ENCODE data around the gene ENG.
A peak's percentile ranks its signal among the peaks of the same experiment; 100 is the strongest.

The ENG gene

GRCh38 chr9:127867356-127868277 is 13.2 kb upstream of the ENG start:
- H4K20me1 ChIP-seq (ENCODE audit: insufficient read depth, low read length), result no peaks in the 10 kb centered on the region; the same call in 1 of the 2 replicates
- H3K4me3 ChIP-seq (ENCODE audit: low read depth in 1 of 2, low read length in 2 of 2), result no peak overlapping the region
- no peaks in the 10 kb centered on the region for H3K9me3 ChIP-seq (ENCODE audit: insufficient read depth, low read length, severe bottlenecking)
- H3K9ac ChIP-seq (ENCODE audit: low read depth, low read length), result no peak overlapping the region
- H3K4me2 ChIP-seq (ENCODE audit: insufficient read depth, low read length), result no peak overlapping the region
- no peak for ATAC-seq (ENCODE audit: insufficient read depth, low read depth)
- H3K79me2 ChIP-seq (ENCODE audit: insufficient read depth, low read length), result no peaks in the 10 kb centered on the region
- H3K4me1 ChIP-seq (ENCODE audit: insufficient read depth, low read length), result peaks cover 5% of the 10 kb centered on the region; the same call in 1 of the 2 replicates
- no peaks in the 10 kb centered on the region for H3K27me3 ChIP-seq (ENCODE audit: insufficient read depth, low read length, poor library complexity)
- no peak for DNase-seq
- H3K27ac ChIP-seq (ENCODE audit: low read length), result no peak overlapping the region
- no peaks in the 10 kb centered on the region for H3K36me3 ChIP-seq (ENCODE audit: insufficient read depth, low read length)
- TF ChIP-seq EZH2 (IDR thresholded peaks at IDR 0.05; ENCODE audit: borderline replicate concordance, low read depth, low read length, severe bottlenecking), result no peak
- TF ChIP-seq, protein P1, sequence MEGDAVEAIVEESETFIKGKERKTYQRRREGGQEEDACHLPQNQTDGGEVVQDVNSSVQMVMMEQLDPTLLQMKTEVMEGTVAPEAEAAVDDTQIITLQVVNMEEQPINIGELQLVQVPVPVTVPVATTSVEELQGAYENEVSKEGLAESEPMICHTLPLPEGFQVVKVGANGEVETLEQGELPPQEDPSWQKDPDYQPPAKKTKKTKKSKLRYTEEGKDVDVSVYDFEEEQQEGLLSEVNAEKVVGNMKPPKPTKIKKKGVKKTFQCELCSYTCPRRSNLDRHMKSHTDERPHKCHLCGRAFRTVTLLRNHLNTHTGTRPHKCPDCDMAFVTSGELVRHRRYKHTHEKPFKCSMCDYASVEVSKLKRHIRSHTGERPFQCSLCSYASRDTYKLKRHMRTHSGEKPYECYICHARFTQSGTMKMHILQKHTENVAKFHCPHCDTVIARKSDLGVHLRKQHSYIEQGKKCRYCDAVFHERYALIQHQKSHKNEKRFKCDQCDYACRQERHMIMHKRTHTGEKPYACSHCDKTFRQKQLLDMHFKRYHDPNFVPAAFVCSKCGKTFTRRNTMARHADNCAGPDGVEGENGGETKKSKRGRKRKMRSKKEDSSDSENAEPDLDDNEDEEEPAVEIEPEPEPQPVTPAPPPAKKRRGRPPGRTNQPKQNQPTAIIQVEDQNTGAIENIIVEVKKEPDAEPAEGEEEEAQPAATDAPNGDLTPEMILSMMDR (IDR thresholded peaks at IDR 0.05; ENCODE audit: borderline replicate concordance, extremely low read depth, low read length, poor library complexity, severe bottlenecking), result no peak
- no peak overlapping the region for H2AFZ ChIP-seq (ENCODE audit: low read depth, low read length)

DNA sequence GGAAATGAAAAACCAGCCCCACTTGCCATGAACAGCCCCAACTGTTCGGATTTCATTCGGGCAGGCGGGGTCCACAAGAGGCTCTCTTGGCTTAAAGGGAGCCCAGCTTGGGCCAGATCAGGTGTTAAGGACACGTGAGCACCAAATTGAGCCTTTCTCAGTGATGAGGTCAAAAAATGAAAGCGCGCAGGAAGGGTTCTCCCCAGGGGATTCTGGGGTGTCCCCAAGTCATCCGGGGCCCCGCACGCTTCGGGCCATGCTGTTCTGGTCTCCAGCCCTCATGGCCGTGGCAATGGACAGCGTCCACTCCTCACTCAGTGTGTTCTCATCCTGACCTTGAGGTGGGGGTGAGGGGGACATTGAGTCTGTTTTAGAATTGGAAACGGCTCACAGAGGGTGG is 12.1 kb upstream of the ENG start:
- Histone ChIP-seq H2AFZ (ENCODE audit: low read depth, low read length) (no peak overlapping the region), H3K27ac (ENCODE audit: low read length) (no peak overlapping the region), H3K27me3 (ENCODE audit: insufficient read depth, low read length, poor library complexity) (no peaks in the 10 kb centered on the region), H3K9ac (ENCODE audit: low read depth, low read length) (no peak overlapping the region), H3K4me1 (ENCODE audit: insufficient read depth, low read length) (peaks cover 14% of the 10 kb centered on the region), H3K4me2 (ENCODE audit: insufficient read depth, low read length) (no peak overlapping the region), H3K9me3 (ENCODE audit: insufficient read depth, low read length, severe bottlenecking) (no peaks in the 10 kb centered on the region), H3K79me2 (ENCODE audit: insufficient read depth, low read length) (no peaks in the 10 kb centered on the region), H4K20me1 (ENCODE audit: insufficient read depth, low read length) (no peaks in the 10 kb centered on the region; the same call in 1 of the 2 replicates), H3K4me3 (ENCODE audit: low read depth in 1 of 2, low read length in 2 of 2) (no peak overlapping the region), H3K36me3 (ENCODE audit: insufficient read depth, low read length) (no peaks in the 10 kb centered on the region)
- TF ChIP-seq, protein P1 (IDR thresholded peaks at IDR 0.05; ENCODE audit: borderline replicate concordance, extremely low read depth, low read length, poor library complexity, severe bottlenecking), result no peak
- TF ChIP-seq EZH2 (IDR thresholded peaks at IDR 0.05; ENCODE audit: borderline replicate concordance, low read depth, low read length, severe bottlenecking), result no peak
- ATAC-seq (ENCODE audit: insufficient read depth, low read depth), result no peak
- DNase-seq, result no peak

GRCh38 chr9:127865645-127866464 is 11.4 kb upstream of the ENG start:
- Histone ChIP-seq H2AFZ (ENCODE audit: low read depth, low read length) (no peak overlapping the region), H3K4me3 (ENCODE audit: low read depth in 1 of 2, low read length in 2 of 2) (no peak overlapping the region), H3K4me1 (ENCODE audit: insufficient read depth, low read length) (peaks cover 17% of the 10 kb centered on the region), H3K4me2 (ENCODE audit: insufficient read depth, low read length) (no peak overlapping the region), H4K20me1 (ENCODE audit: insufficient read depth, low read length) (no peaks in the 10 kb centered on the region; the same call in 1 of the 2 replicates), H3K9me3 (ENCODE audit: insufficient read depth, low read length, severe bottlenecking) (no peaks in the 10 kb centered on the region), H3K79me2 (ENCODE audit: insufficient read depth, low read length) (no peaks in the 10 kb centered on the region), H3K9ac (ENCODE audit: low read depth, low read length) (no peak overlapping the region), H3K36me3 (ENCODE audit: insufficient read depth, low read length) (no peaks in the 10 kb centered on the region), H3K27me3 (ENCODE audit: insufficient read depth, low read length, poor library complexity) (no peaks in the 10 kb centered on the region), H3K27ac (ENCODE audit: low read length) (no peak overlapping the region)
- no peak for TF ChIP-seq EZH2 (IDR thresholded peaks at IDR 0.05; ENCODE audit: borderline replicate concordance, low read depth, low read length, severe bottlenecking)
- TF ChIP-seq, protein P1 (IDR thresholded peaks at IDR 0.05; ENCODE audit: borderline replicate concordance, extremely low read depth, low read length, poor library complexity, severe bottlenecking), result no peak
- DNase-seq, result peak; percentile 18
- ATAC-seq (ENCODE audit: insufficient read depth, low read depth), result peak; percentile 31; the same call in 1 of the 3 replicates

Measured in DND-41 (cell line).